ENCODE data around the gene DNAJC6. TPM values are rescaled to one million over a fixed set of nuclear protein-coding genes. Genes with fewer than 3 reads are reported as not detected.

The DNAJC6 gene
- total RNA-seq, 1 donor from 2014 or later: 21.9 TPM

- peaks cover 16% of the 10 kb centered on the region for H3K4me1 ChIP-seq
- H3K27ac ChIP-seq: no peak overlapping the region
- no peak overlapping the region for H3K9ac ChIP-seq
- H3K27me3 ChIP-seq: peaks cover 10% of the 10 kb centered on the region
- H3K27me3 Mint-ChIP-seq (ENCODE audit: insufficient read depth, low read depth): peaks cover 6% of the 10 kb centered on the region
- H3K9me3 ChIP-seq (ENCODE audit: low read depth): no peaks in the 10 kb centered on the region
- H3K9me3 Mint-ChIP-seq: no peaks in the 10 kb centered on the region
- H3K79me2 ChIP-seq (ENCODE audit: low read depth): no peaks in the 10 kb centered on the region
- H4K20me1 ChIP-seq (ENCODE audit: low read depth): no peaks in the 10 kb centered on the region
- no peak overlapping the region for H3K4me2 ChIP-seq
- H3K27ac Mint-ChIP-seq: no peak overlapping the region
- H3F3A ChIP-seq (ENCODE audit: low read depth): peaks cover 9% of the 10 kb centered on the region
- H3K4me3 Mint-ChIP-seq: no peak overlapping the region
- TF ChIP-seq CTCF (IDR thresholded peaks at IDR 0.05) (no peak), EZH2phosphoT487 (IDR thresholded peaks at IDR 0.05) (no peak), EZH2 (IDR thresholded peaks at IDR 0.05) (no peak)
- DNase-seq (ENCODE audit: low spot score): no peak
- H2AFZ ChIP-seq (replicated peaks): no peak overlapping the region
- no peaks in the 10 kb centered on the region for H3K36me3 Mint-ChIP-seq
- no peaks in the 10 kb centered on the region for H3K36me3 ChIP-seq
- H3K4me3 ChIP-seq: no peak overlapping the region
- H3K4me1 Mint-ChIP-seq: peaks cover 22% of the 10 kb centered on the region
Measured at GRCh38 chr1:65263286-65263685, 46.1 kb upstream of the DNAJC6 start.

- no peaks in the 10 kb centered on the region for H3K9me3 ChIP-seq (ENCODE audit: low read depth)
- H3K4me1 ChIP-seq: peaks cover 16% of the 10 kb centered on the region
- Mint-ChIP-seq H3K36me3 (no peaks in the 10 kb centered on the region), H3K4me3 (peak overlapping the region; percentile 82), H3K27me3 (ENCODE audit: insufficient read depth, low read depth) (peaks cover 4% of the 10 kb centered on the region), H3K27ac (no peak overlapping the region), H3K9me3 (no peaks in the 10 kb centered on the region), H3K4me1 (peaks cover 22% of the 10 kb centered on the region)
- peaks cover 10% of the 10 kb centered on the region for H3K27me3 ChIP-seq
- peak overlapping the region; percentile 84 for H3K4me2 ChIP-seq
- H3K4me3 ChIP-seq: peak overlapping the region; percentile 51
- no peaks in the 10 kb centered on the region for H3K36me3 ChIP-seq
- H3K79me2 ChIP-seq (ENCODE audit: low read depth): no peaks in the 10 kb centered on the region
- H4K20me1 ChIP-seq (ENCODE audit: low read depth): no peaks in the 10 kb centered on the region
- H2AFZ ChIP-seq (replicated peaks): no peak overlapping the region
- TF ChIP-seq EZH2phosphoT487 (IDR thresholded peaks at IDR 0.05): no peak
- TF ChIP-seq EZH2 (IDR thresholded peaks at IDR 0.05): no peak
- TF ChIP-seq CTCF (IDR thresholded peaks at IDR 0.05): no peak
- DNase-seq (ENCODE audit: low spot score): peak; percentile 74
- H3K27ac ChIP-seq: no peak overlapping the region
- no peak overlapping the region for H3K9ac ChIP-seq
- H3F3A ChIP-seq (ENCODE audit: low read depth): peaks cover 9% of the 10 kb centered on the region
Measured at GRCh38 chr1:65264197-65264929, 45.0 kb upstream of the DNAJC6 start.

- H3K4me2 ChIP-seq: peak overlapping the region; percentile 84
- peaks cover 9% of the 10 kb centered on the region for H3F3A ChIP-seq (ENCODE audit: low read depth)
- no peaks in the 10 kb centered on the region for H3K79me2 ChIP-seq (ENCODE audit: low read depth)
- no peak overlapping the region for H3K27ac ChIP-seq
- peak overlapping the region; percentile 99 for H2AFZ ChIP-seq (replicated peaks)
- H3K4me1 Mint-ChIP-seq: peaks cover 22% of the 10 kb centered on the region
- H3K4me3 Mint-ChIP-seq: peak overlapping the region; percentile 84
- H3K27me3 Mint-ChIP-seq (ENCODE audit: insufficient read depth, low read depth): peaks cover 4% of the 10 kb centered on the region
- no peaks in the 10 kb centered on the region for H3K9me3 Mint-ChIP-seq
- peak overlapping the region; percentile 51 for H3K4me3 ChIP-seq
- H3K27ac Mint-ChIP-seq: no peak overlapping the region
- no peak overlapping the region for H3K9ac ChIP-seq
- TF ChIP-seq EZH2phosphoT487 (IDR thresholded peaks at IDR 0.05) (no peak), CTCF (IDR thresholded peaks at IDR 0.05) (no peak)
- peaks cover 10% of the 10 kb centered on the region for H3K27me3 ChIP-seq
- no peaks in the 10 kb centered on the region for H3K36me3 Mint-ChIP-seq
- peak; percentile 18 for DNase-seq (ENCODE audit: low spot score)
- peaks cover 16% of the 10 kb centered on the region for H3K4me1 ChIP-seq
- H3K9me3 ChIP-seq (ENCODE audit: low read depth): no peaks in the 10 kb centered on the region
- H3K36me3 ChIP-seq: no peaks in the 10 kb centered on the region
- H4K20me1 ChIP-seq (ENCODE audit: low read depth): no peaks in the 10 kb centered on the region
Measured at GRCh38 chr1:65265296-65265650, 44.1 kb upstream of the DNAJC6 start.

Measured in neural progenitor cell (in vitro differentiated cells).